OCI-LY3 (cell line): Measurements from ENCODE around the gene KRTAP7-1.
A peak's percentile ranks its signal among the peaks of the same experiment; 100 is the strongest.

Source experiments
- H2AFZ ChIP-seq: fragments of 200-600, 300-600 bp; shearing (Covaris generic); 2 replicates; pipeline ENCODE4 v1.6.0; 2014; ENCODE audit warnings: antibody characterized with exemption, low read depth, low read length
- H3K27ac ChIP-seq: fragments of 200-600, 300-600 bp; sonication (generic); 2 replicates; pipeline ENCODE4 v1.5.1; 2014; ENCODE audit warnings: mild to moderate bottlenecking, low read length, moderate library complexity, mixed read lengths
- H3K27me3 ChIP-seq: fragments of 200-600, 300-600 bp; sonication (generic); 2 replicates; pipeline ENCODE4 v1.6.1; 2014; ENCODE audit warnings: low read depth, low read length, mixed read lengths
- H3K36me3 ChIP-seq: fragments of 200-600, 300-600 bp; sonication (generic); replicated peaks from 2 replicates; pipeline ENCODE3; 2014; ENCODE audit warnings: low read depth, low read length, mixed read lengths
- H3K4me1 ChIP-seq: fragments of 300-600, 200-600 bp; sonication (generic); 2 replicates; pipeline ENCODE4 v1.6.1; 2014; ENCODE audit warnings: low read length, mixed read lengths
- H3K4me2 ChIP-seq: fragments of 200-600, 300-600 bp; sonication (generic); 2 replicates; pipeline ENCODE4 v1.6.1; 2014; ENCODE audit warnings: low read length, mixed read lengths
- H3K4me3 ChIP-seq: fragments of 300-600, 200-600 bp; sonication (generic); 2 replicates; pipeline ENCODE4 v1.5.1; 2014; ENCODE audit warnings: antibody characterized with exemption, mild to moderate bottlenecking, low read length, moderate library complexity
- H3K79me2 ChIP-seq: fragments of 300-600, 200-600 bp; shearing (Covaris generic); 2 replicates; pipeline ENCODE4 v1.6.1; 2014; ENCODE audit warnings: mild to moderate bottlenecking, low read length, mixed read lengths
- H3K9ac ChIP-seq: fragments of 300-600, 200-600 bp; shearing (Covaris generic); 2 replicates; pipeline ENCODE4 v1.6.0; 2014; ENCODE audit warnings: mild to moderate bottlenecking, low read length, moderate library complexity
- H3K9me3 ChIP-seq: fragments of 200-600, 300-600 bp; shearing (Covaris generic); 2 replicates; pipeline ENCODE4 v1.6.1; 2014; ENCODE audit warnings: low read length, mixed read lengths; ENCODE audit not compliant: insufficient read depth
- H4K20me1 ChIP-seq: fragments of 200-600, 300-600 bp; sonication (generic); 2 replicates; pipeline ENCODE4 v1.6.1; 2016; ENCODE audit warnings: low read length, mixed read lengths; ENCODE audit not compliant: insufficient read depth
- EZH2phosphoT487 ChIP-seq: fragments of 200-600 bp; shearing (Covaris generic); IDR thresholded peaks from 2 replicates; pipeline ENCODE4 v1.6.1; 2018; ENCODE audit warnings: antibody characterized with exemption, mixed run types, low read depth
- TF ChIP-seq, protein P1 (sequence below): fragments of 200-600, 300-600 bp; sonication (generic); IDR thresholded peaks from 2 replicates; pipeline ENCODE4 v1.5.1; 2014; ENCODE audit warnings: antibody characterized with exemption, low read length, low read depth

KRTAP7-1 gene

DNA sequence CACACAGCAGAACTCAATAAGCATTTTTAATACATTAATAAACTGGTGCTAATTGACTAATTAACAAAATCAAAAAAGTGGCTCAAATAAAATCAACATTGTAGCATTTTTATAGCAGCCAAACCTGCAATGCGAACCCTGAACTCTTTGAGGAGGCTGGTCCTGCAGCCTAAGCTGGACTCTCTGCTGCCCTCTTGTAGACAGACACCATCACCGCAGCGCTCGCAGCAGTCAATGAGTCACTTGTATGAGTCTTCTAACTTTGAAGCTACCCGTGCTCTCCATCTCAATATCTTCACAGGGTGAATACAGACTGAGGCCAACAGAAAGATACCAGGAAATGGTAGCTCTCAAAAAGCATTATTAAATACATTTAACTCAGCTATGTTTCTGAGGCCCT lies 9.7 kb upstream of the KRTAP7-1 start:
- Histone ChIP-seq H3K4me2 (no peak overlapping the region), H3K4me1 (no peaks in the 10 kb centered on the region), H3K9ac (no peak overlapping the region), H3K79me2 (no peaks in the 10 kb centered on the region), H3K27ac (no peak overlapping the region), H3K9me3 (no peaks in the 10 kb centered on the region), H3K27me3 (no peaks in the 10 kb centered on the region), H2AFZ (no peak overlapping the region), H3K4me3 (no peak overlapping the region), H3K36me3 (no peaks in the 10 kb centered on the region), H4K20me1 (no peaks in the 10 kb centered on the region)
- TF ChIP-seq EZH2phosphoT487 = no peak
- TF ChIP-seq, protein P1, sequence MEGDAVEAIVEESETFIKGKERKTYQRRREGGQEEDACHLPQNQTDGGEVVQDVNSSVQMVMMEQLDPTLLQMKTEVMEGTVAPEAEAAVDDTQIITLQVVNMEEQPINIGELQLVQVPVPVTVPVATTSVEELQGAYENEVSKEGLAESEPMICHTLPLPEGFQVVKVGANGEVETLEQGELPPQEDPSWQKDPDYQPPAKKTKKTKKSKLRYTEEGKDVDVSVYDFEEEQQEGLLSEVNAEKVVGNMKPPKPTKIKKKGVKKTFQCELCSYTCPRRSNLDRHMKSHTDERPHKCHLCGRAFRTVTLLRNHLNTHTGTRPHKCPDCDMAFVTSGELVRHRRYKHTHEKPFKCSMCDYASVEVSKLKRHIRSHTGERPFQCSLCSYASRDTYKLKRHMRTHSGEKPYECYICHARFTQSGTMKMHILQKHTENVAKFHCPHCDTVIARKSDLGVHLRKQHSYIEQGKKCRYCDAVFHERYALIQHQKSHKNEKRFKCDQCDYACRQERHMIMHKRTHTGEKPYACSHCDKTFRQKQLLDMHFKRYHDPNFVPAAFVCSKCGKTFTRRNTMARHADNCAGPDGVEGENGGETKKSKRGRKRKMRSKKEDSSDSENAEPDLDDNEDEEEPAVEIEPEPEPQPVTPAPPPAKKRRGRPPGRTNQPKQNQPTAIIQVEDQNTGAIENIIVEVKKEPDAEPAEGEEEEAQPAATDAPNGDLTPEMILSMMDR = peak; percentile 49

DNA sequence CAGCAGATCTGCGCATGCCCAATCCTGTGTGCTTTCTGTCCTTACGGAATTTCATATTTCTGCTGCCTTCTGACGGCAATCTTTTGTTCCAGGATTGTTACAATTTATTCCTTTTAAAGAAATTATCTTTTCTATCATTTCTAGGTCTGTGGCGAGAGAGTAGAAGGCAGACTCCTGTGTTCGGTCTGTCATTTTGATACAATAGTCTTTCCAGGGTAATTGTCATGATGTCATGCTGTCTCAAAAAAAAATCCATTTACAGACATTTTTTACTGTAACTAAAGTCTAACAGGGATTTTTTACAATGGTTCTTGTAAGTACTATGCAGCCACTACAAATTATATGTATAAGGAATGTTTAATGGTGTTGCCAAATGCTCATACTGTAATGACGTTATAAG lies 9.0 kb upstream of the KRTAP7-1 start:
- no peaks in the 10 kb centered on the region for H4K20me1 ChIP-seq
- no peaks in the 10 kb centered on the region for H3K36me3 ChIP-seq
- no peaks in the 10 kb centered on the region for H3K4me1 ChIP-seq
- TF ChIP-seq, protein P1 = no peak
- no peak for TF ChIP-seq EZH2phosphoT487
- H3K4me2 ChIP-seq = no peak overlapping the region
- H3K9me3 ChIP-seq = no peaks in the 10 kb centered on the region
- no peak overlapping the region for H3K9ac ChIP-seq
- no peak overlapping the region for H2AFZ ChIP-seq
- H3K79me2 ChIP-seq = no peaks in the 10 kb centered on the region
- H3K27ac ChIP-seq = no peak overlapping the region
- H3K27me3 ChIP-seq = no peaks in the 10 kb centered on the region
- H3K4me3 ChIP-seq = no peak overlapping the region

DNA sequence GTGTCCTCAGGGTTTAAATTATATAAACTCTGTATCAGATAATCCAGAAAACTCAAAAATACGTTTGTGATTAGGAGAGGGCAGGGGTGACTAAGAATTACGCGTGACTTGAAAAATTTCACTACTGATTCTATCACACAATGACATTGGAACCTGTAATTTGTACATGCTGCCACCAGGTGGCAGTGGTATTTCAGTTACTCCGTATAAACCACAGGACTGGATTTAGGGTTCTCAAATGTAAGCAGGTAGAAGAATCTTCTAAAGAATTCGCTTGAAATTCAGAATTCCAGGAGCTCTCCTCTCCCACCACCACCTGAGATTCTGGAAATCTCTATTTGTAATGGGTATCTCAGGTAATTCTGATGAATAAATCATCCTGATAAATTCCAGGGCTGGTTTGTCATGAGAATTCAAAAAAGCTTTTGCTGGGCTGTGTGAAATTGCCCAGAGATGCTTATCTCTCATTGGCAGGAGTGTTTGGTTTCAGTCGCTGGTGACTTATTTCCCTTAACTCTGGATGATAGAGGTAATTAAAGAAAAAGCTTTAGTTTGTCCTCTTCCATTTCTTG lies 1.7 kb upstream of the KRTAP7-1 start:
- no peaks in the 10 kb centered on the region for H3K36me3 ChIP-seq
- H3K9ac ChIP-seq = no peak overlapping the region
- H3K27me3 ChIP-seq = no peaks in the 10 kb centered on the region; the same call in 1 of the 2 replicates
- no peak overlapping the region for H2AFZ ChIP-seq
- no peak for TF ChIP-seq EZH2phosphoT487
- TF ChIP-seq, protein P1 = peak; percentile 67
- H4K20me1 ChIP-seq = no peaks in the 10 kb centered on the region
- H3K4me1 ChIP-seq = no peaks in the 10 kb centered on the region
- no peak overlapping the region for H3K4me2 ChIP-seq
- H3K27ac ChIP-seq = no peak overlapping the region
- H3K79me2 ChIP-seq = no peaks in the 10 kb centered on the region
- no peak overlapping the region for H3K4me3 ChIP-seq
- H3K9me3 ChIP-seq = no peaks in the 10 kb centered on the region

DNA sequence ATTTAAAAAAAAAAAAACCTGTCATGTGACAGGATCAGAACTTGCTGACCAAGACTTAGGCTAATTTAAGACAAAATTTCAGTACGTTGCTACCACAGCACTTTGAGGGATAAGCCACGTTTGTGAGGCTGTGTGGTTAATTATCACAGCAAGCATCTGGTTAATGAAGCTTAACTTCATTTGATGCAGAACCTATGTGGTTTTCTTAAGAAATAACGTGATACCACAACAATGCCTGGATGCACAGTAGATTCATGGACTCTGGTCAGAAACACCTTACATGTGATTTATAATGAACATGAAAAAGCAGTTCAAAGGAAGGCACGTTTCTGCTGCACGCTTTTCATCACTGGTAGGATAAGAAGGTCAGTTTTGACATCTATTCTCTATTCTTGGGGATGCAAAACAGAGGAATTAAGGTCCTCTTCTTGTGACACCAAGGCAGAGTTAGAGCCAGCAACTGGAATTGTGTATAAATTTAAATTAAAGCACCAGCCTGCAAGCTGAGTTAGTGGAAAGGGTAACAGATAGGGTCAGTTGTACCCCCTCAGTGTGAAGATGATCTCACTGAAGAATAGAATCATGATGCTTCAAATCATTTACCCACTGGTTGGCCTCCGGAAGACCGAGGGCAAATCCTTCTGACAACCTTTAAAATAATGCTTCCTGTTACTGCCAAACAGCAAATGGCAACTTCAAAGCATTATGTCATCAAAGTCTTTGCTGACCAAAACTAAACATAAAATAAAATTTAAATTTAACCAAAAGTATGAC lies 10.5 kb downstream of the KRTAP7-1 start:
- H3K27me3 ChIP-seq = no peaks in the 10 kb centered on the region
- H3K4me1 ChIP-seq = no peaks in the 10 kb centered on the region
- no peak overlapping the region for H3K4me3 ChIP-seq
- no peaks in the 10 kb centered on the region for H3K79me2 ChIP-seq
- H3K4me2 ChIP-seq = no peak overlapping the region
- no peak overlapping the region for H3K9ac ChIP-seq
- H2AFZ ChIP-seq = no peak overlapping the region
- H3K9me3 ChIP-seq = no peaks in the 10 kb centered on the region
- H3K36me3 ChIP-seq = no peaks in the 10 kb centered on the region
- no peaks in the 10 kb centered on the region for H4K20me1 ChIP-seq
- H3K27ac ChIP-seq = no peak overlapping the region
- TF ChIP-seq, protein P1 = no peak
- TF ChIP-seq EZH2phosphoT487 = no peak
